Stimulated activated CD8-positive, alpha-beta memory T cell treated with anti-CD3 and anti-CD28 coated beads, Interleukin-15, amount 100 ng/mL, for 1 hour (primary cell): ENCODE data around the gene AARS2.
"Not testable (repeated sequence)": the region's sequence is repeated elsewhere in the genome, so short reads cannot be mapped to it uniquely, and the experiment has no call there.

Experiments
- DNase-seq: peaks from one replicate; pipeline ENCODE4 v3.0.0-alpha.2; 2020; ENCODE audit warnings: low read depth

The AARS2 gene

DNA sequence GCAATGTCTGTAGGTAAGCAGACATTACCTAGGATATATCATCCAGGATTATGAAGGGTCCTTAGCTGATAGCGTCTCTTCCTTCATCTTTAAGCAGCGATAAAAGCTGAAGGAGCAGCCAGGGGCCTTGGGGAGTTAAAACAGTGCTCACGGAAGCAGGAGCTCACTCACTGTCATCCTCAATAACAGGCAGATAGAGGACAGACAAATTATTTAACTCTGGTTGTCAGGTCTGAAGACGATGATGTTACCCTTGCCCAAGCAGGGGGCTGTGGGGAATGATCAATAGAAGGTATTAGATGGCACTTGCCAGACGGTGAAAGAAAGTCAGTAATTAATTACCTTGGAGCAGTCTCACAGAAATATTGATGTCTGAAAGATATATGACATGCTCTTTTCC lies 16.7 kb upstream of the AARS2 start:
- DNase-seq = no peak

DNA sequence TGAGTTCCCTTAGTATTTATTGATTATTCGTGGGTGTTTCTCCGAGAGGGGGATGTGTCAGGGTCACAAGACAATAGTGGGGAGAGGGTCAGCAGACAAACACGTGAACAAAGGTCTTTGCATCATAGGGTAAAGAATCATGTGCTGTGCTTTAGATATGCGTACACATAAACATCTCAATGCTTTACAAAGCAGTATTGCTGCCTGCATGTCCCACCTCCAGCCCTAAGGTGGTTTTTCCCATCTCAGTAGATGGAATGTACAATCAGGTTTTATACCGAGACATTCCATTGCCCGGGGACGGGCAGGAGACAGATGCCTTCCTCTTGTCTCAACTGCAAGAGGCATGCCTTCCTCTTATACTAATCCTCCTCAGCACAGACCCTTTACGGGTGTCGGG lies 15.1 kb upstream of the AARS2 start:
- DNase-seq = not testable (repeated sequence)

DNA sequence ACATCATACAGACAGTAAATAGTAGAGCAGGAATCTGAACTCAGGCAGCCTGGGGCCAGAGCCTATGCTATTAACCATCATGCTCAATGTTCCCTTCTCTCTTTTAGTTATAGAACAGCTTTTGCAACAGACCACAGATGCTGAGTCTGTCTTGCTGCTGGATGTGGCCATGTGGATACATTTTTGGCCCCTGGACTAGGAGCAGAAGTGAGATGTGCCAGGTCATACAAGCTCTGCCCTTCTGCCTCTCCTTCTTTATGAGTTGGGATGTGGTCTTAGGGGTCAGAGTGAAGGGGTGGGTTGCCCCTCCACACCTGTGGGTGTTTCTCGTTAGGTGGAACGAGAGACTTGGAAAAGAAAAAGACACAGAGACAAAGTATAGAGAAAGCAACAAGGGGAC lies 14.6 kb upstream of the AARS2 start:
- DNase-seq = no peak

DNA sequence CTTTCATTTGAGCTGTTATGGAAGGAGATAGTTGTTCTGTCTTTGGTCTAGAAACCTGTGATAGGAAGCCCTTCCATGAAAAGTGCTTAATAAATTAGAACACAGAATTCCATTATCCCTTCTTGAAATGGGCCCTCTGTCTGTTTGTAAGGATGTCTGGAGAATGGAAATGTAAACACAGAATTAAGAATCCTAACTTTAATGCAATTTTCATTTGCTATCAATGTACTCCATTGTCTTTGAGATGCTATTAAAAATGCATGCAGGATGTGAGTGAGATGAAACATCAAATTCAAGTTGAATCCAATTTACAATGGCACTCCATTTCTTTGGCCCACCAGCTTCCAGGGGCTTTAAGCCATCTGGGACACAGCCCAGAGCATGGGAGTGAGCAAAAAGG lies 13.9 kb upstream of the AARS2 start:
- DNase-seq = no peak

DNA sequence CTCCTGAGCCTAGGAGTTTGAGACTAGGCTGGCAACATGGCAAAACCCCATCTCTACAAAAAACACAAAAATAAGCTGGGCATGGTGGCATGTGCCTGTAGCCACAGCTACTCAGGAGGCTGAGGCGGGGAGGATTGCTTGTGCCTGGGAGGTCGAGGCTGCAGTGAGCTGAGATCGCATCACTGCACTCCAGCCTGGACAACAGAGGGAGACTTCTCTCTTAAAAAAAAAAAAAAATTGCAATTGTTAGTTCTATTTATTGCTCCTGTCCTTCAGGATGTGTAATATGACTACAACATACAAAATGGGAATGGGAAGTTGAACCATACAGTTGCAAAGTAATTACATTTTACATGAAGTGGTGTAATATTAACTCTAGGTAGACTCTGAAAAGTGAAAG lies 8.1 kb upstream of the AARS2 start:
- no peak for DNase-seq

DNA sequence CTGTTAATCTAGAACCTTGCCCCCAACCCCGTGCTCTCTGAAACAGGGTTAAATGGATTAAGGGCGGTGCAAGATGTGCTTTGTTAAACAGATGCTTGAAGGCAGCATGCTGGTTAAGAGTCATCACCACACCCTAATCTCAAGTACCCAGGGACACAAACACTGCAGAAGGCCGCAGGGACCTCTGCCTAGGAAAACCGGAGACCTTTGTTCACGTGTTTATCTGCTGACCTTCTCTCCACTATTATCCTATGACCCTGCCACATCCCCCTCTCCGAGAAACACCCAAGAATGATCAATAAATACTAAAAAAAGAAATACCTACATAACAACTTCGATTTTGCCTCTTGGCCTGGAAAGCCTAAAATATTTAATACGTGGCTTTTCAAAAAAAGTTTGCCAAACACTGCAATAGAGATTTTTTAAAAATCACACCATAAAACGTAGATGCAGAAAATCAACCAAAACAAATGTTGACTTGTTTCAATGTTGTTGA lies 4.0 kb upstream of the AARS2 start:
- DNase-seq = not testable (repeated sequence)

DNA sequence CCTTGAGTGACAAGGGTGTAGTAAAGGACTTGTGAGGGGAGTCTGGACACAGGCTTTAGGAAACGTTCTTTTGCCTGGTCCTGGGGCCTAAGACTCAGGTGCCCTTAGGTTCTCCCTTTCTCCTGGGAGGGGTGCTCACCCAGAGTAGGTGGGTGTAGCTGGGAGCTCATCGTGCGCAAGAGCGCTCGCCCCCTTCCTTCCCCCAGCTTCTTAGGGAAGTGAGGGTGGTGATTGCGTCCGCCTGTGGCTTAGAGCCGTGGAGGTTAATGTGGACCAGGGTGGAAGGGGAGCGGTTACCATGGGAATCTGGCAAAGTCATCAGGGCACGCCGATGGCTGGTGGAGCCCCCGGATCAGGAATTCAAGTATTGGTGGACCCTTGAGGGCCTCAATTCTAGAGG lies 3.3 kb upstream of the AARS2 start:
- no peak for DNase-seq

DNA sequence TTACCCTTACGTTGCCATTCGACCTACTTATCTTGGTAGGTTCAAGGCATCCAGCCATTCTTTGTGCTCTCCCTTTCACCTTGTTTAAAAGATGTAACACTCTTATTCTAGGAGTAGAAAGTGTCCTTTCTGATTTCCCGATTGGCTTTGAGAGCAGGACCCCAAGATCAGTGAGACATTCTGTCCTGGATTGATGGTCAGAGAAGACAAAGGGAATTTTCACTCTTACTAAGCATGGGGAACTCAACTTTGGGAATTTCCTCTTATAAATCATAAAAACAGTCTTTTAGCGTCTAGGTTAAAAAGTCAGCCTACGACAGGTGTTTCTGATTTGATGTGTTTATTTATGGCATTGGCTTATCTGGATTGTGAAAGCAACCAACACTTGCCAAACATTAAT lies 2.8 kb upstream of the AARS2 start:
- DNase-seq = no peak

DNA sequence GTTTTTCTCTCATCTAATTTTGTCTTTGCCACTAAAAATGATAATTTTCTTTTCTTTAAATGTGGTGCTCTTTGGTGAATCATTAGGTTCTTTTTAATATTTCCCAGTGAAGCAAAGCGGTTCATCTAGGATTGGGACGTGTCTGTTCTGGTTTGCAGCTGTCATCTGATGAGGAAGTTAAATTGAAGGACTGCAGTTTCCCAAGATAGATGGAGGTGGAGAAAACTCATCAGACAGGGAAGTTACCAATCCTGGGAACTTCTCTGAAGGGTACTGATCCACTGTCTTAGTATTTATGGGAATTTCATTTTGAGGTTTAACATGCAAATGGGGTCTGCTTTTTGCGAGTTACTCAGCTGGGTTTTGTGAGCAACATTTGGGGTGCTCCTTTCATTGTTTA lies 2.4 kb upstream of the AARS2 start:
- DNase-seq = no peak

DNA sequence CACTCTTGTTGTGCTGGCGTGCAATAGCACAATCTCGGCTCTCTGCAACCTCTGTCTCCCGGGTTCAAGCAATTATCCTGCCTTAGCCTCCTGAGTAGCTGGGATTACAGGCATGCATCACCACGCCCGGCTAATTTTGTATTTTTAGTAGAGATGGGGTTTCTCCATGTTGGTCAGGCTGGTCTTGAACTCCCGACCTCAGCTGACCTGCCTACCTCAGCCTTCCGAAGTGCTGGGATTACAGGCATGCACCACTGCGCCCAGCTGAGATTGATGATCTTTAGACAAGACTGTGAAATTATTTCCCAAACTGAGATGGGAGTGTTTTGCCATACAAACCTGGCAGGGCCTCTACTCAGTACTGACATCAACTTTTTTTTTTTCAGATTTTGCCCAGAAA lies 1.5 kb upstream of the AARS2 start:
- not testable (repeated sequence) for DNase-seq

DNA sequence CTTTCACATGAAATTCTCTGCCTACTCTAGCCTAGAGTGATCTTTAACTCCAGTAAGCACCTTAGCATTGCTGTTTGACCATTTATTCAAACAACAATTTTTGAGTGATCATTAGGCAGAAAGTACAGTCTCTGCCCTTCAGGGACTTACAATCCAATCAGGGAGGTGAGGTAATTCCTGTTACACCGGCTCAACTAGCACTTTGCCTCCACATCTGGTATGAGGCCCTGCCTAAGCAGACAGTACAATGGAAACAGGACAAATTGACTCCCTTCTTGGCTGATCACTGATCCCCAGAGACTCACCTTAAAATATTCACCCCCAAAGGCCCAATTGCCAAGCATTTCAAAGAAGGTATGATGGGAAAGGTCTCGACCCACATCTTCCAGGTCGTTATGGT lies 1.4 kb downstream of the AARS2 start:
- DNase-seq = no peak

DNA sequence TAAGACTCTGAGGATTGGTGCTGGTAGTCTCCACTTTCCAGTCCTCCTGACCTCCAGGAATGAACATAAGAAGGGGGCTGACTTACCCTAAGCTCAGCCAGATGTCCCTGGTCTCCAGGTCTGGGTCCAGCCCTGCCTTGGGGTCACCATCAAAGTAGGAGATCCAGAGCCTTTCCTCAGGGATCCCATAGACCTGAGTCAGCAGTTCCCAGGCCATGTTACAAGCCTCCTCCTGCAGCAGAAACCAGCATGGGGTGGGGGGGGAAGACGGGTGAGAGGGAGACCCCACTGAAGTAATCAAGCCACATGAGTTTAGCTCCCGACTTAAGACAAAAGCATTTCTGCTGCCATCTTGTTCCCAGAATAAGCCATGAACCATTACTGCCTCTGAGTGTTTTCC lies 1.8 kb downstream of the AARS2 start:
- DNase-seq = no peak

DNA sequence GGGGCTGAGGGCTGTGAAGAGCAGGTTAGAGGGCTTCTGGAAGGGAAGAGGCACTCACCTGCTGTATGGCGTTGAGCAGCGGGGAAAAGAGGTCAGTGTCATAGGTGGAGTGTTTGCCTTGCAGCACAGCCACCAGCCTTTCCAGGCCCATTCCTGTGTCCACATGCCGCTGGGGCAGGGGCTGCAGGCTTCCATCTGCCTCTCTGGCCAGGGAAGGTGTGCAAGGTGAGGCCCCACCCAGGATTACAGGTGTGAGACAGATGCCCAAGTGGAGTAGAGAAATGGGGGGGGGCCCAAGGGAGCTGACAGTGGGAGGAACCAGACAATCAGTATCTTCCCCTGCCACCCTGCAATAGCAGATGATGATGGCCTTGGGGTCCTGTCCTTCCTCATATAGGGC lies 2.9 kb downstream of the AARS2 start:
- no peak for DNase-seq

DNA sequence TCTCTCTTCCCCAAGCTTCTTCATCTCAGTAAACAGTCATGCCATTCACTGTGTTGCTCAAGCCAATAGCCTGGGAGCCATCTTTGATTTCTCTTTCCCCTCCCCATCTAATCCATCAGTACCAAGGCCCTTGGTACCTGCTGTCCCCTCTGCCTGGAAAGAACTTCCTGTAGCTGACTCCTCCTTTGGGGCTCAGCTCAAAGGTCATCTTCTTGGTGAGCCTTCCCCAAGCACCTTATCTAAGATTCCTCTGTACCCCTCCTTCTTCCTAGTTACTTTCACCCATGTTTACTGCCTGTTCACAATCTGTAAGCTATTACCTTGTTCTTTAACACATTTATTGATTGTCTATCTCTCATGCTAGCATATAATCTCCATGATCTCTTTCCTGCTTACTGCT lies 3.5 kb downstream of the AARS2 start:
- DNase-seq = no peak

DNA sequence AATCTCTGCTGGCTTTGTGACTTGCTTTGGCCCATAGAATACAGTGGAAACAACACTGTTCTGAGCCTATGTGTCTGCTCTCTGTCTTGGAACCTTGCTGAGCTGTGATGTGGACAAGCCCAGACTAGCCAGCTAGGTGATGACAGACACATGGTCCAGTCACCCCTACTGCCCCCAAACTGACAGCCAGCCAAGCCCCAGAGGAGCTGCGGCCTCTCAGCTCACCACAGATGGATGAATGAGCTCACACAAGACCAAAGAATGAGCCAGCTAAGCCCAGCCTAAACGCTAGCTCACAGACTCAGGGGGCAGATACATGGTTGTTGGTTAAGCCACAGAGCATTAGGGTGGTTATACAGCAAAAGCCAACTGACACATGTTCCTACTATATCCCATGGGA lies 4.1 kb downstream of the AARS2 start:
- no peak for DNase-seq

DNA sequence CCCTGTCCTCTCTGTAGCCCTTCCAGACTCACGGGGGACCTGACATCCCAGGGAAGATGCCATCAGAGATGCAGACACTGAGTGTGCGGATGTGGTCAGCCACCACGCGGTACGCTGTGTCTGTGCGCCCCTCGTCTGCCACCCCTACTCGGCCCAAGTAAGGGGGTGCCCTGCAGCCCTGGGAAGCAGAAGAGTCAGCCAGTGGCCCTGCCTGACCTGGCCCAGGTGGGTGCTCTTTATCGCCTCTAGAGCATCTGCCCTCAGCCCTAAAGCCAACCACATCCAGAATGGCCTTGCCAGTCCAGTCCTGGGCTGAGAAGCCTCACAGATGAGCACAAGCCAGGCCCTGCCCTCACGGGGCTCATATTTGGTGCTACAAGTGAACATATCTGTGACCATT lies 5.9 kb downstream of the AARS2 start:
- DNase-seq = no peak

DNA sequence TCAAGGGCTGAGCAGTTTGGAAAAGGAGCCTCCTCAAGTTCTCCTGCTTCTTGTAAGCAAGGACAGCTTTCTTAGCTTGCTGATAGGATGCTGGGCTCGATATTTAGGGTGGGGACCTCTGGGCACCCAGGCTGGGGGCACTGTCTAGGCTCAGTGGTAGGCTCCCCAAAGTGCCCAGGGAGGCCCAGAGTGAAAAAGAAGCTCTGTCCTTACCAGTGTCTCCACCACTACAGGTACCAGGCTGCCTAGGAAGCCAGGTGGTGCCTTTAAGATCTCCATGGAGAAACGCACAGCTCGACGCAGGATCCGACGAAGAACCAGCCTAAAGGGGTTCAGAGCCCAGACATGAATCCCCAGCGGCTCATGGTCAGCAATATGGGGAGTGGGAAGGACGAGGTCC lies 6.4 kb downstream of the AARS2 start:
- no peak for DNase-seq

DNA sequence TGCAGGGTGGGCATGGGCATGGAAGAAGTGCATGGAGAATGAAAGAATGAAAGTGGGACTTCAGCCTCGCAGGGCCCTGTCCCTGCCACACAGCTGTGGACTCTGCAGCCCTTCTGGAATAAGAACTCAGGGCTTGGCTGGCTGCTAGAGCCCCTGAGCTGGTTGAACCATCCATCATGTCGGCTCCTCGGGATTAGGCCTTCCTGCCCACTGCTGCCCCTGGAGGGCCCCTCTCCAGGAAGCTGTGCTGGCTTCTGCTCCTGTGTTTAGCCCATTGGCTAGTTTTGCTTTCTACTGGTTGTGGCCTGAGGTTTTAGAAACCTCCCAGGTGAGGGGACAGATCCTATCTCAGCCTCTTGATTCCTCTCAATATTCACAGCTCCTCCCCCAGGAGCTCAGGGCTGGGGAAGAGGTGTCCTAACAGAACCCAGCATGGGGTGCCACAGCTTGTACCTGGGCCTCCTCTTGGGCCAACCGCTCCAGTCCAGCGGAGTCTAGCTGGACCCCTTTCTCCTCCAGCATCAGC lies 7.9 kb downstream of the AARS2 start:
- DNase-seq = no peak

DNA sequence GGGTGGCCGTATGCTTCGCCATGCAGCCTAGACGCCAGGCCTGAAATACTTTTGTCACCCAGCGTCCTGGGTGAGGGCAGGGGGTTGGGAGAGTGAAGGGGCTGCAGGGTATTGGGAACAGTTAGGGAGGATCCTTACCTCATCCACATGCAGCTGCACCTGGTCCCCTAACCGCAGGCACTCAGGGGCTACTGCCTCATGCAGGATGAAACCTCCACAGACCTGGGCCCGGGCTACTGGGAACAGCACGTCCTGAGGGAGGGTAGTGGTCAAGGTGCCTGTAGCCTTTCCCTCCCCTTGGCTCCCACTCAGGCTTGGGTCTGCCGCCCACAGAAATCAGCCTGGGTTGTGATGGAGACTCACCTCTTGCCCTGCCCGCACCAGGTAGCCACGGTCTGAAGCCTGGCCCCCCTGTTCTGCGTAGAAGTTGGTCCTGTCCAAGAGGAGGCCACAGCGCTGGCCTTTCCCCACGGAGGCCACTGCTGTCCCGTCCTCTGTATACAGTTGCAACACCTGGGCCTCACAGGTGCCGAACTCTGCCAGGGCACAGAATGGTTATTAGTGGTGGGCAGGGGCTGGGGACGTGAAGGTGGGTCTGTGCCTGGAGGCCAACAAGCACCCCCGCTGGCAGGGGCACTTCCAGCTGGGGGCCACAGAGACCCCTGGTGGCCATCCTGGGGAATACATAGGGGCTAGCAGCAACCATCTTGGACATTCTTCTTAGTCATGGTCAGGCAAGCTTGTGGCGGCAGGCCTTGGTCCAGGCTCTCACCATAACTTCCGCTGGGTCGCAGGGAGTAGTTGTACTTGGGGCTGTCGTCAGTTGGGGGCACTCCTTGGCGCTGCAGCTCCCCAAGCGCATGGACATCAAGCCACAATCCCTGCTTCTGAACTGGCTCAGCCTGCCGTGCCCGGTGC lies 8.6 kb downstream of the AARS2 start:
- DNase-seq = peak; percentile 17

DNA sequence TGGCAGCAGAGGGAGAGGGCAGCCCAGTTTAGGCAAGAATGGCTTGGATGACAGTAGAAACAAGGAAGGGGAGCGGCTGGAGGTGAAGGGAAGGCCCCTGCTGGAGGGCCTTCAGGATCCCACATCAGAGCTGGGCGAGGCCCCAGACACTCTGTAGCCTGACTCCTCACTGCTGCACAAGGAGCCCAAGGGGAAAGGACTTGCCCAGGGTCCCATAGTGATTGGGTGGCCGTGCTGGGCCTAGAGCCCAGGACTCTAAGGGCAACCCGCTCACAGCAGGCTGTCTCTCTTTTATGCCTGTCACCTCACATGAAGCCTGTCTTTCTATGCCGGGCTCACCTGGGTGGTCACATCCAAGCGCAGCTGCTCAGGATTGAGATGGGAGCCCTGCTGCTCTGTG lies 9.3 kb downstream of the AARS2 start:
- DNase-seq = no peak

DNA sequence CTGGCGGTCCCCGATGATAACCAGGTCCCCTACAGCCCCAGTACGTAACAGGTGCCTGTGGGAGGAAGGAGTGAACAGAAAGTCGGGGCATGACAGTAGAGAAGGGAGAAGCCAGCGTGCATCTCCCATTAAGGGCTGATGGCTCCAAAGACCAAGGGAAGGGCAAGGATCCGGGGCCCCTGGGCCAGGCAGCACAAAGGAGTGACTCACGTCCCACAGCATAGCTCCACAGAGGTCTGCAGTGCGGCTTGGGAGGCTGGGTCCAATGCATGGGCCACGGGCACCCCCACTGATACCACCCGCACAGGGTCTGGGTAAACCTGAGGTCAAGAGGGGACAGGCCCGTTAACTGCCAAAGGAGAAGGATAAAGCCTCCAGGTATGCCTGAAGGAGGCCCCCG lies 10.3 kb downstream of the AARS2 start:
- DNase-seq = no peak

DNA sequence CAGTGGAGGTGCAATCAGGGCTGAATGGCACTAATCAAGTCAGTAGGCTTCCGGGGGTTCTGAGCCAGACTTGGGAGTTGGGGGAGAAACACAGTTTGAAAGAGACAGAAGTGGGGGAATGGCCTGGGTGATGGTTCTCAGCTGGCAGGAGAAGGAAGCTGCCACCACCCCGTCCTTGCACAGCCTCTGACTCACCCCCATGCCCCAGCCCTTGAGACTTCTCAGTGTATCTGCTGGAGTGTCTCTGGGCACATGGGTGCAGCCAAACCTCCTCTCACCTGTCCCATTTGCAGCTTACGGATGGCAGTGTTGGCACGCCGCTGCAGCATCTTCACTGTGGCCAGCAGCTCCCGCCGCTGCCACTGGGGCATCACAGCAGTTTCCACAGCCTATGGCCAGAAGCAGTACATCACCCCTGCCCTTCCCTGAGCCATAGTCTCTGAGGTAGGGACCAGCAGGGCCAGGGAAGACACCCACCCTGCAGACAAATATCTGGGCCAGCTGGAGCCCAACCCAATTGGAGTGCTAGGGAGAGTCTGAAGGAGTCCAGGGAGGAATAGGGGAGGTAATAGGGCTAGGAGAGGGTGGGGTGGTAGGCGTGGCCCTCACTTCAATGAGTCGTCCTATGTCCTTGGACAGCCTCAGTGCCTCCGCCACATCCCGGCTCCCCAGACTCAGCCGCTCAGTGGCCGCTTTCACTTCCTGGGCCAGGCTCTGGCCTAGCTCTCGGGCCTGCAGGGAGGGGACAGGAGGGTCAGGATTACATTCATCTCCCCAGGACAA lies 11.2 kb downstream of the AARS2 start:
- no peak for DNase-seq

DNA sequence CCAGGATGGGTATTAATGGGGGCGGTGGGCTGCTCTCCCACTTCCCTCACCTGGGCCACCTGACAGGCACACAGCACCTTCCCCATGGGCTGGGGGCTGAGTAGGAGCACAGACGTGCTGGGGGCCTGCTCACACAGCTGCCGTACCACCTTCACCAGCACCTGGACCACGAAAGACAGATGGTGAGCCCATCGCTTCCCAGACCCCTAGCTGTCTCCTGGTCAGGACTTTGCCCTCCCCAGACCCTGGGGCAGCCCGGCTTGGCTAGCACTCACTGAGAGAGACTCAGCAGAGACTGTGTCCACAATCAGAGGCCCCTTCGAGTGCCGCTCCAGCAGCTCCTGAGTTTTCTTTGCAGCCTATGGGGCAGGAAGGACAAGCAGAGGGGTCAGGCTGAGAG lies 12.0 kb downstream of the AARS2 start:
- DNase-seq = no peak
